A549 (cell line): Measurements from ENCODE around the gene WDR70. TPM values are rescaled to one million over a fixed set of nuclear protein-coding genes. Genes with fewer than 3 reads are reported as not detected.

Experiments used
- ATAC-seq, 2 experiments: fragments of 200-7000 bp in 1 of 2; fragments of >200 bp in 1 of 2; cut with Nextera tagmentation in 1 of 2; cut with Tn5 transposase in 1 of 2; 3 replicates each; pipeline versions ENCODE4 v1.8.0 to v1.9.1; 2018 to 2020; ENCODE audit warnings: mild to moderate bottlenecking in 1 of 2, moderate library complexity in 1 of 2
- CTCF ChIA-PET: fragments of 300-600 bp; sonication (Branson Sonifier 250); formaldehyde crosslinking; extraction: SDS; loops from one replicate; lab custom pipeline; 2021; ENCODE audit warnings: antibody characterized with exemption, inconsistent platforms; lab: Yijun Ruan, JAX
- POLR2A ChIA-PET: fragments of 350-600 bp; formaldehyde crosslinking; extraction: SDS; loops from one replicate; lab custom pipeline; 2021; ENCODE audit warnings: antibody characterized with exemption, inconsistent platforms; lab: Yijun Ruan, JAX
- DNase-seq, 2 experiments: peaks; one replicate each; pipeline versions ENCODE4 v3.0.0 to v3.0.0-alpha.2; 2011 to 2016; ENCODE audit warnings: low read depth in 1 of 2, low spot score in 1 of 2
- FAIRE-seq: peaks from 2 replicates; lab custom pipeline; 2011; peaks lifted over from hg19 to GRCh38; lab: Jason Lieb, UNC
- H3K27ac ChIP-seq, 2 experiments: fragments of >200 bp; sonication (Bioruptor Twin); formaldehyde crosslinking; 3 replicates each; pipeline ENCODE4 v1.5.1; 2016 to 2017
- H3K4me1 ChIP-seq: fragments of >200 bp; sonication (Bioruptor Twin); formaldehyde crosslinking; 3 replicates; pipeline ENCODE4 v1.6.1; 2016
- H3K4me2 ChIP-seq: fragments of >200 bp; sonication (Bioruptor Twin); formaldehyde crosslinking; 3 replicates; pipeline ENCODE4 v1.6.1; 2016
- H3K4me3 ChIP-seq: fragments of >200 bp; sonication (Bioruptor Twin); formaldehyde crosslinking; 3 replicates; pipeline ENCODE4 v1.5.1; 2016
- H3K9me3 ChIP-seq: fragments of >200 bp; sonication (Bioruptor Twin); formaldehyde crosslinking; 3 replicates; pipeline ENCODE4 v1.6.1; 2016
- ATOH8 ChIP-seq: fragments of 250-450 bp; sonication (Bioruptor Pico); IDR thresholded peaks from 2 replicates; pipeline ENCODE4 v1.5.0; 2020; ENCODE audit warnings: low read depth, mild to moderate bottlenecking, moderate library complexity
- BHLHE40 ChIP-seq: IDR thresholded peaks from 2 replicates; pipeline ENCODE4 v1.6.1; 2012; ENCODE audit warnings: low read depth, low read length, inconsistent platforms
- E2F6 ChIP-seq: IDR thresholded peaks from 2 replicates; pipeline ENCODE4 v1.6.1; 2012; ENCODE audit warnings: low read depth, borderline replicate concordance
- GATA3 ChIP-seq: IDR thresholded peaks from 2 replicates; pipeline ENCODE4 v1.6.1; 2012; ENCODE audit warnings: borderline replicate concordance
- HDAC2 ChIP-seq: fragments of 200-600 bp; sonication (generic); IDR thresholded peaks from 2 replicates; pipeline ENCODE4 v1.6.1; 2016
- HOXA7 ChIP-seq: fragments of 250-450 bp; sonication (Bioruptor Pico); IDR thresholded peaks from 2 replicates; pipeline ENCODE4 v1.5.0; 2020; ENCODE audit warnings: mild to moderate bottlenecking, moderate library complexity
- HOXB13 ChIP-seq: fragments of 250-450 bp; sonication (Bioruptor Pico); IDR thresholded peaks from 2 replicates; pipeline ENCODE4 v1.5.0; 2020; ENCODE audit warnings: low read depth, mild to moderate bottlenecking, moderate library complexity
- HOXB5 ChIP-seq: fragments of 250-450 bp; sonication (Bioruptor Pico); IDR thresholded peaks from 2 replicates; pipeline ENCODE4 v1.5.0; 2020; ENCODE audit warnings: mild to moderate bottlenecking, moderate library complexity
- KDM5A ChIP-seq: fragments of 200-600 bp; sonication (generic); IDR thresholded peaks from 2 replicates; pipeline ENCODE4 v1.6.1; 2016; ENCODE audit warnings: antibody characterized with exemption, mild to moderate bottlenecking
- MAFK ChIP-seq: fragments of 450-650 bp; IDR thresholded peaks from 2 replicates; pipeline ENCODE4 v1.6.1; 2014; ENCODE audit not compliant: partially characterized antibody
- MYC ChIP-seq: IDR thresholded peaks from 2 replicates; pipeline ENCODE4 v1.6.1; 2012; ENCODE audit warnings: mild to moderate bottlenecking, inconsistent platforms, low read length, improper control_type of control experiment, borderline replicate concordance
- NFE2L2 ChIP-seq: fragments of 150-350 bp; conservative IDR thresholded peaks from 2 replicates; pipeline ENCODE4 v1.6.1; 2014; ENCODE audit warnings: low read length
- PHF8 ChIP-seq: fragments of 200-600 bp; sonication (generic); IDR thresholded peaks from 2 replicates; pipeline ENCODE4 v1.6.1; 2016; ENCODE audit warnings: low read depth, mild to moderate bottlenecking, antibody characterized with exemption, moderate library complexity, borderline replicate concordance
- POLR2AphosphoS2 ChIP-seq: conservative IDR thresholded peaks from 2 replicates; pipeline ENCODE4 v1.6.1; 2012; ENCODE audit warnings: low read length, improper control_type of control experiment, inconsistent platforms
- RAD21 ChIP-seq, 2 experiments: fragments of >200 bp in 1 of 2; sonication (Bioruptor Twin) in 1 of 2; formaldehyde crosslinking in 1 of 2; IDR thresholded peaks in 1 of 2; conservative IDR thresholded peaks in 1 of 2; 2 replicates in 1 of 2; 3 replicates in 1 of 2; pipeline ENCODE4 v1.6.1; 2012 to 2018; ENCODE audit warnings: inconsistent platforms in 1 of 2
- RARB ChIP-seq: fragments of 250-450 bp; sonication (Bioruptor Pico); IDR thresholded peaks from 2 replicates; pipeline ENCODE4 v1.8.0; 2021; ENCODE audit warnings: mild to moderate bottlenecking, moderate library complexity
- RFX5 ChIP-seq: fragments of 450-650 bp; IDR thresholded peaks from 2 replicates; pipeline ENCODE4 v1.7.1; 2014; ENCODE audit warnings: antibody characterized with exemption, mild to moderate bottlenecking, moderate library complexity
- SMC3 ChIP-seq: fragments of >200 bp; sonication (Bioruptor Twin); formaldehyde crosslinking; IDR thresholded peaks from 3 replicates; pipeline ENCODE4 v1.6.1; 2018; ENCODE audit warnings: inconsistent platforms
- USF2 ChIP-seq: fragments of 450-650 bp; IDR thresholded peaks from 2 replicates; pipeline ENCODE4 v1.6.1; 2014; ENCODE audit warnings: antibody characterized with exemption
- ZFP36 ChIP-seq: fragments of 450-650 bp; IDR thresholded peaks from 2 replicates; pipeline ENCODE4 v1.6.1; 2014; ENCODE audit warnings: borderline replicate concordance; ENCODE audit not compliant: partially characterized antibody
- ZSCAN20 ChIP-seq: fragments of 250-450 bp; sonication (Bioruptor Pico); IDR thresholded peaks from 2 replicates; pipeline ENCODE4 v1.8.0; 2022; ENCODE audit warnings: mild to moderate bottlenecking, moderate library complexity
- WGBS: methylation state at CpG from one replicate; pipeline ENCODE4 v1.1.6; 2017; ENCODE audit errors: missing lambda C conversion rate; 5-methylcytosine and 5-hydroxymethylcytosine counted together
- polyA plus RNA-seq, 4 experiments: library from polyadenylated mRNA; depleted of rRNA in 3 of 4; stranded (reverse); fragments of >200 nt; fragmentation: RNase III in 1 of 4; extraction: RNeasy Plus Mini Kit Qiagen cat#74134 plus additional on column Dnase treatment in 1 of 4; gene quantifications; 2 replicates in 3 of 4; 3 replicates in 1 of 4; pipeline ENCODE4 v1.2.3, GENCODE V29; 2011 to 2017

Gene WDR70
- polyA plus RNA-seq, 2 of the 4 experiments (the other 2 are of a cell fraction), result 13.8 to 28.8 TPM

- ATAC-seq, result no peak
- CTCF ChIA-PET, result interaction anchor here (1.2 to 3.7 kb wide), 2 partner anchors 11 to 768 kb away, joined by 5 to 11 read pairs; no protein-coding TSS in a partner anchor
- WGBS, result 82% methylated on average over 8 of the region's 8 CpGs
Observed at GRCh38 chr5:37424441-37424840, 45.3 kb downstream of the WDR70 start.

GRCh38 chr5:37428044-37428443 is 48.9 kb downstream of the WDR70 start:
- TF ChIP-seq HDAC2 (no peak), MAFK (peak; percentile 82), RFX5 (no peak), GATA3 (no peak), KDM5A (no peak), MYC (no peak), ZSCAN20 (CRISPR knock-in tag) (no peak)
- DNase-seq, result no peak
- Histone ChIP-seq H3K4me1 (no peaks in the 10 kb centered on the region), H3K4me2 (no peak overlapping the region), H3K9me3 (no peaks in the 10 kb centered on the region), H3K4me3 (no peak overlapping the region), H3K27ac (no peak overlapping the region)
- CTCF ChIA-PET, result interaction anchor here (1.3 to 1.7 kb wide), 2 partner anchors 15 to 765 kb away, joined by 4 to 6 read pairs; no protein-coding TSS in a partner anchor
- WGBS, result 55% methylated on average over 1 of the region's 1 CpG
- POLR2A ChIA-PET, result no interaction called here
- FAIRE-seq, result no peak
- no peak for ATAC-seq

More at GRCh38 chr5:37424441-37424840, 45.3 kb downstream of the WDR70 start:
- TF ChIP-seq PHF8 (no peak), RAD21 (conservative IDR thresholded peaks at IDR 0.05 in 1 of 2, IDR thresholded peaks at IDR 0.05 in 1 of 2) (no peak), POLR2AphosphoS2 (no peak), ZFP36 (no peak), RARB (CRISPR knock-in tag) (no peak), NFE2L2 (no peak), ATOH8 (CRISPR knock-in tag) (no peak)
- no peak overlapping the region for H3K27ac ChIP-seq
- H3K4me1 ChIP-seq, result no peaks in the 10 kb centered on the region
- POLR2A ChIA-PET, result no interaction called here
- no peak for FAIRE-seq
- DNase-seq, result no peak
- no peak overlapping the region for H3K4me3 ChIP-seq
- no peak overlapping the region for H3K4me2 ChIP-seq
- H3K9me3 ChIP-seq, result no peaks in the 10 kb centered on the region

- ChIA-PET CTCF (interaction anchor here (0.5 to 1.0 kb wide), 2 partner anchors 22 to 23 kb away, joined by 3 to 4 read pairs; no protein-coding TSS in a partner anchor), POLR2A (no interaction called here)
Observed at GRCh38 chr5:37435261-37435660, 56.1 kb downstream of the WDR70 start.

More at GRCh38 chr5:37435261-37435660, 56.1 kb downstream of the WDR70 start:
- no peak overlapping the region for H3K4me3 ChIP-seq
- H3K4me1 ChIP-seq, result peaks cover 6% of the 10 kb centered on the region; the same call in 1 of the 3 replicates
- no peaks in the 10 kb centered on the region for H3K9me3 ChIP-seq
- no peak for DNase-seq
- no peak overlapping the region for H3K4me2 ChIP-seq
- ATAC-seq, result no peak
- TF ChIP-seq HOXB5 (CRISPR knock-in tag) (no peak), PHF8 (no peak), ATOH8 (CRISPR knock-in tag) (no peak), USF2 (no peak), HOXA7 (no peak), BHLHE40 (no peak), HOXB13 (CRISPR knock-in tag) (no peak), SMC3 (no peak), E2F6 (no peak)
- H3K27ac ChIP-seq, result no peak overlapping the region
- no peak for FAIRE-seq
